Liver (tissue), 9 donors: ENCODE results near the gene CARM1. TPM values are rescaled to one million over a fixed set of nuclear protein-coding genes. Genes with fewer than 3 reads are reported as not detected.

Experiments
- DNase-seq: peaks from one replicate; pipeline ENCODE4 v3.0.0-alpha.2; 2017; ENCODE audit warnings: low spot score
- H3K27ac ChIP-seq, 2 donors: one replicate each; pipeline ENCODE4 v1.7.0; 2013; ENCODE audit warnings: inconsistent platforms in 2 of 2, low read length in 2 of 2, control low read depth in 1 of 2, low read depth in 1 of 2, mild to moderate bottlenecking in 1 of 2
- H3K27me3 ChIP-seq, 4 donors: one replicate each; pipeline versions ENCODE4 v1.6.1 to v1.7.0; 2013; ENCODE audit warnings: low read length in 3 of 4, inconsistent platforms in 1 of 4, mild to moderate bottlenecking in 1 of 4, moderate library complexity in 1 of 4; ENCODE audit not compliant: control insufficient read depth in 4 of 4, insufficient read depth in 4 of 4
- H3K36me3 ChIP-seq, 4 donors: one replicate each; pipeline versions ENCODE4 v1.6.1 to v1.7.0; 2013; ENCODE audit warnings: low read length in 3 of 4, mild to moderate bottlenecking in 3 of 4, low read depth in 1 of 4, moderate library complexity in 1 of 4; ENCODE audit not compliant: control insufficient read depth in 4 of 4, insufficient read depth in 3 of 4
- H3K4me1 ChIP-seq, 4 donors: one replicate each; pipeline versions ENCODE4 v1.6.1 to v1.7.0; 2013; ENCODE audit warnings: low read length in 3 of 4, mild to moderate bottlenecking in 3 of 4, moderate library complexity in 1 of 4; ENCODE audit not compliant: control insufficient read depth in 4 of 4, insufficient read depth in 4 of 4
- H3K4me3 ChIP-seq, 3 donors: one replicate each; pipeline versions ENCODE4 v1.6.1 to v1.7.0; 2013; ENCODE audit warnings: low read length in 3 of 3, control low read depth in 1 of 3, low read depth in 1 of 3, mild to moderate bottlenecking in 1 of 3
- H3K9ac ChIP-seq, 2 donors: one replicate each; pipeline ENCODE4 v1.7.0; 2013; ENCODE audit warnings: low read length in 2 of 2, mild to moderate bottlenecking in 2 of 2, moderate library complexity in 2 of 2, control low read depth in 1 of 2, low read depth in 1 of 2
- H3K9me3 ChIP-seq, 4 donors: one replicate each; pipeline versions ENCODE4 v1.6.1 to v1.7.0; 2013; ENCODE audit warnings: low read length in 3 of 4; ENCODE audit not compliant: control insufficient read depth in 4 of 4
- EGR1 ChIP-seq, 2 donors: IDR thresholded peaks; 2 replicates each; pipeline ENCODE4 v1.6.1; 2016 to 2018; ENCODE audit warnings: antibody characterized with exemption in 2 of 2, low read depth in 2 of 2
- FOXA1 ChIP-seq: IDR thresholded peaks from 2 replicates; pipeline ENCODE4 v1.6.1; 2016; ENCODE audit warnings: antibody characterized with exemption
- FOXA2 ChIP-seq: IDR thresholded peaks from 2 replicates; pipeline ENCODE4 v1.6.1; 2016; ENCODE audit warnings: antibody characterized with exemption
- GABPA ChIP-seq, 2 donors: IDR thresholded peaks in 1 of 2; conservative IDR thresholded peaks in 1 of 2; 2 replicates each; pipeline ENCODE4 v1.6.1; 2016; ENCODE audit warnings: antibody characterized with exemption in 2 of 2, mild to moderate bottlenecking in 1 of 2, moderate library complexity in 1 of 2
- HNF4A ChIP-seq, 2 donors: conservative IDR thresholded peaks; 2 replicates each; pipeline ENCODE4 v1.6.1; 2016; ENCODE audit warnings: antibody characterized with exemption in 2 of 2, mild to moderate bottlenecking in 2 of 2
- HNF4G ChIP-seq: IDR thresholded peaks from 2 replicates; pipeline ENCODE4 v1.6.1; 2016; ENCODE audit warnings: antibody characterized with exemption
- JUND ChIP-seq, 2 donors: IDR thresholded peaks; 2 replicates each; pipeline ENCODE4 v1.6.1; 2016; ENCODE audit warnings: antibody characterized with exemption in 2 of 2
- NR2F2 ChIP-seq: IDR thresholded peaks from 2 replicates; pipeline ENCODE4 v1.6.1; 2016; ENCODE audit warnings: antibody characterized with exemption
- RAD21 ChIP-seq, 2 donors: IDR thresholded peaks; 2 replicates each; pipeline ENCODE4 v1.6.1; 2016; ENCODE audit warnings: antibody characterized with exemption in 2 of 2, mild to moderate bottlenecking in 2 of 2
- RXRA ChIP-seq, 2 donors: IDR thresholded peaks; 2 replicates each; pipeline ENCODE4 v1.6.1; 2017 to 2018; ENCODE audit warnings: antibody characterized with exemption in 2 of 2, mild to moderate bottlenecking in 1 of 2
- SP1 ChIP-seq: IDR thresholded peaks from 2 replicates; pipeline ENCODE4 v1.6.1; 2018; ENCODE audit warnings: antibody characterized with exemption, mild to moderate bottlenecking
- TAF1 ChIP-seq: conservative IDR thresholded peaks from 2 replicates; pipeline ENCODE4 v1.6.1; 2016; ENCODE audit warnings: antibody characterized with exemption, mild to moderate bottlenecking
- YY1 ChIP-seq: IDR thresholded peaks from 2 replicates; pipeline ENCODE4 v1.6.1; 2016; ENCODE audit warnings: antibody characterized with exemption, mild to moderate bottlenecking
- WGBS: extraction: QIAGEN DNeasy Blood & Tissue Kit; methylation state at CpG from one replicate; pipeline ENCODE4 v1.1.7; 2013; 5-methylcytosine and 5-hydroxymethylcytosine counted together
- polyA plus RNA-seq, 2 donors: library from polyadenylated mRNA; stranded (reverse) in 1 of 2; unstranded in 1 of 2; fragments of 200-250 nt in 1 of 2; fragments of >200 nt in 1 of 2; fragmentation: Nextera tagmentation in 1 of 2; extraction: Ambion mirVana in 1 of 2; gene quantifications; one replicate each; pipeline versions ENCODE4 v1.2.1 to v1.2.3, GENCODE V29; 2013 to 2015
- total RNA-seq, 2 donors: library from RNA; depleted of rRNA; stranded (reverse); fragments of >200 nt; gene quantifications; one replicate each; pipeline ENCODE4 v1.2.3, GENCODE V29; 2014
- TF ChIP-seq, protein P1 (sequence below): fragments of 150-350 bp; IDR thresholded peaks from 2 replicates; pipeline ENCODE4 v1.5.1; 2017; ENCODE audit warnings: improper control_type of control experiment, low read depth, low read length; ENCODE audit not compliant: missing input control
- TF ChIP-seq, protein P2 (sequence below): IDR thresholded peaks from 2 replicates; pipeline ENCODE4 v1.6.1; 2016; ENCODE audit warnings: antibody characterized with exemption, mild to moderate bottlenecking
- TF ChIP-seq, protein P3 (sequence below): IDR thresholded peaks from 2 replicates; pipeline ENCODE4 v1.6.1; 2016; ENCODE audit warnings: antibody characterized with exemption
- TF ChIP-seq, protein P4 (sequence below): IDR thresholded peaks from 2 replicates; pipeline ENCODE4 v1.6.1; 2016; ENCODE audit warnings: antibody characterized with exemption
- donor health status: healthy.
- donor health status: healthy.
- donor health status: healthy.
- donor health status: healthy.
- donor health status: healthy.

CARM1 gene
- total and polyA plus RNA-seq, 4 donors: 5.1 to 18.3 (median 15.1) TPM

DNA sequence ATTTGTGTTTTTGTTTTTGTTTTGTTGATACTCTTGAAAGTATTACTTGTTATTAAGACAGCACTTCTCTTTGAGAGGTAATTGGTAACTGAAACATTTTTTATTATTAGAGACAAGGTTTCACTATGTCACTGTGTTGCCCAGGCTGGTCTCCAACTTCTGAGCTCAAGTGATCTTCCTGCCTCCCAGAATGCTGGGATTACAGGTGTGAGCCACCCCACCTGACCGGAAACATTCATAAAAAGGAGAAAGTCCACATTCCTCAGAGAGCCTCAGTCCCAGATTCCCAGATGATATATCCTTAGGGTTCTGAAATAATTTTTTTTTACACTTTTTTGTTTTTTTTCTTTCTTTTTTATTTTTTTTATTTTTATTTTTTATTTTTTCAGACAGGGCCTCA lies 2.7 kb downstream of the CARM1 start:
- no peaks in the 10 kb centered on the region for H3K36me3 ChIP-seq
- H3K4me3 ChIP-seq: no peak overlapping the region
- 82% methylated on average over 1 of the region's 1 CpG for WGBS
- no peaks in the 10 kb centered on the region for H3K9me3 ChIP-seq
- peaks cover 7 to 13% (median 9%) of the 10 kb centered on the region in 4 donors for H3K4me1 ChIP-seq
- TF ChIP-seq FOXA2 (no peak), TAF1 (no peak), YY1 (no peak), RXRA (IDR thresholded peaks at IDR 0.05) (no peak), JUND (IDR thresholded peaks at IDR 0.05) (no peak), HNF4A (conservative IDR thresholded peaks at IDR 0.05) (no peak), RAD21 (IDR thresholded peaks at IDR 0.05) (no peak), SP1 (no peak), HNF4G (no peak), GABPA (IDR thresholded peaks at IDR 0.05 in 1 of 2, conservative IDR thresholded peaks at IDR 0.05 in 1 of 2) (no peak), FOXA1 (no peak), EGR1 (IDR thresholded peaks at IDR 0.05; ENCODE audit: low read depth in 2 of 2) (no peak), NR2F2 (no peak)
- TF ChIP-seq, protein P1, sequence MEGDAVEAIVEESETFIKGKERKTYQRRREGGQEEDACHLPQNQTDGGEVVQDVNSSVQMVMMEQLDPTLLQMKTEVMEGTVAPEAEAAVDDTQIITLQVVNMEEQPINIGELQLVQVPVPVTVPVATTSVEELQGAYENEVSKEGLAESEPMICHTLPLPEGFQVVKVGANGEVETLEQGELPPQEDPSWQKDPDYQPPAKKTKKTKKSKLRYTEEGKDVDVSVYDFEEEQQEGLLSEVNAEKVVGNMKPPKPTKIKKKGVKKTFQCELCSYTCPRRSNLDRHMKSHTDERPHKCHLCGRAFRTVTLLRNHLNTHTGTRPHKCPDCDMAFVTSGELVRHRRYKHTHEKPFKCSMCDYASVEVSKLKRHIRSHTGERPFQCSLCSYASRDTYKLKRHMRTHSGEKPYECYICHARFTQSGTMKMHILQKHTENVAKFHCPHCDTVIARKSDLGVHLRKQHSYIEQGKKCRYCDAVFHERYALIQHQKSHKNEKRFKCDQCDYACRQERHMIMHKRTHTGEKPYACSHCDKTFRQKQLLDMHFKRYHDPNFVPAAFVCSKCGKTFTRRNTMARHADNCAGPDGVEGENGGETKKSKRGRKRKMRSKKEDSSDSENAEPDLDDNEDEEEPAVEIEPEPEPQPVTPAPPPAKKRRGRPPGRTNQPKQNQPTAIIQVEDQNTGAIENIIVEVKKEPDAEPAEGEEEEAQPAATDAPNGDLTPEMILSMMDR: no peak
- TF ChIP-seq, protein P2, sequence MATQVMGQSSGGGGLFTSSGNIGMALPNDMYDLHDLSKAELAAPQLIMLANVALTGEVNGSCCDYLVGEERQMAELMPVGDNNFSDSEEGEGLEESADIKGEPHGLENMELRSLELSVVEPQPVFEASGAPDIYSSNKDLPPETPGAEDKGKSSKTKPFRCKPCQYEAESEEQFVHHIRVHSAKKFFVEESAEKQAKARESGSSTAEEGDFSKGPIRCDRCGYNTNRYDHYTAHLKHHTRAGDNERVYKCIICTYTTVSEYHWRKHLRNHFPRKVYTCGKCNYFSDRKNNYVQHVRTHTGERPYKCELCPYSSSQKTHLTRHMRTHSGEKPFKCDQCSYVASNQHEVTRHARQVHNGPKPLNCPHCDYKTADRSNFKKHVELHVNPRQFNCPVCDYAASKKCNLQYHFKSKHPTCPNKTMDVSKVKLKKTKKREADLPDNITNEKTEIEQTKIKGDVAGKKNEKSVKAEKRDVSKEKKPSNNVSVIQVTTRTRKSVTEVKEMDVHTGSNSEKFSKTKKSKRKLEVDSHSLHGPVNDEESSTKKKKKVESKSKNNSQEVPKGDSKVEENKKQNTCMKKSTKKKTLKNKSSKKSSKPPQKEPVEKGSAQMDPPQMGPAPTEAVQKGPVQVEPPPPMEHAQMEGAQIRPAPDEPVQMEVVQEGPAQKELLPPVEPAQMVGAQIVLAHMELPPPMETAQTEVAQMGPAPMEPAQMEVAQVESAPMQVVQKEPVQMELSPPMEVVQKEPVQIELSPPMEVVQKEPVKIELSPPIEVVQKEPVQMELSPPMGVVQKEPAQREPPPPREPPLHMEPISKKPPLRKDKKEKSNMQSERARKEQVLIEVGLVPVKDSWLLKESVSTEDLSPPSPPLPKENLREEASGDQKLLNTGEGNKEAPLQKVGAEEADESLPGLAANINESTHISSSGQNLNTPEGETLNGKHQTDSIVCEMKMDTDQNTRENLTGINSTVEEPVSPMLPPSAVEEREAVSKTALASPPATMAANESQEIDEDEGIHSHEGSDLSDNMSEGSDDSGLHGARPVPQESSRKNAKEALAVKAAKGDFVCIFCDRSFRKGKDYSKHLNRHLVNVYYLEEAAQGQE: no peak
- TF ChIP-seq, protein P3, sequence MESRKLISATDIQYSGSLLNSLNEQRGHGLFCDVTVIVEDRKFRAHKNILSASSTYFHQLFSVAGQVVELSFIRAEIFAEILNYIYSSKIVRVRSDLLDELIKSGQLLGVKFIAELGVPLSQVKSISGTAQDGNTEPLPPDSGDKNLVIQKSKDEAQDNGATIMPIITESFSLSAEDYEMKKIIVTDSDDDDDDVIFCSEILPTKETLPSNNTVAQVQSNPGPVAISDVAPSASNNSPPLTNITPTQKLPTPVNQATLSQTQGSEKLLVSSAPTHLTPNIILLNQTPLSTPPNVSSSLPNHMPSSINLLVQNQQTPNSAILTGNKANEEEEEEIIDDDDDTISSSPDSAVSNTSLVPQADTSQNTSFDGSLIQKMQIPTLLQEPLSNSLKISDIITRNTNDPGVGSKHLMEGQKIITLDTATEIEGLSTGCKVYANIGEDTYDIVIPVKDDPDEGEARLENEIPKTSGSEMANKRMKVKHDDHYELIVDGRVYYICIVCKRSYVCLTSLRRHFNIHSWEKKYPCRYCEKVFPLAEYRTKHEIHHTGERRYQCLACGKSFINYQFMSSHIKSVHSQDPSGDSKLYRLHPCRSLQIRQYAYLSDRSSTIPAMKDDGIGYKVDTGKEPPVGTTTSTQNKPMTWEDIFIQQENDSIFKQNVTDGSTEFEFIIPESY: no peak
- TF ChIP-seq, protein P4, sequence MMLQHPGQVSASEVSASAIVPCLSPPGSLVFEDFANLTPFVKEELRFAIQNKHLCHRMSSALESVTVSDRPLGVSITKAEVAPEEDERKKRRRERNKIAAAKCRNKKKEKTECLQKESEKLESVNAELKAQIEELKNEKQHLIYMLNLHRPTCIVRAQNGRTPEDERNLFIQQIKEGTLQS: no peak
- H3K27me3 ChIP-seq: no peaks in the 10 kb centered on the region
- H3K27ac ChIP-seq: no peak overlapping the region
- no peak overlapping the region for H3K9ac ChIP-seq
- no peak for DNase-seq
